Posterior vena cava (tissue), 2 donors: ENCODE data around the gene CD63. TPM values are rescaled to one million over a fixed set of nuclear protein-coding genes. Genes with fewer than 3 reads are reported as not detected.

ENCODE experiments used
- DNase-seq: peaks from one replicate; pipeline ENCODE4 v3.0.0-alpha.2; 2020; ENCODE audit warnings: low spot score
- intact Hi-C, 2 donors: fragments of 100-400 bp; cut with DNase I; formaldehyde crosslinking; loops; one replicate each; pipeline versions ENCODE4 v1.14.1 to v1.14.2; 2022 to 2023
- total RNA-seq, 2 donors: library from RNA; stranded (reverse); fragmentation: NEBNext Ultra II Directional; extraction: Animal tissue kit (Norgen Biotek cat#: 25700); gene quantifications; one replicate each; pipeline ENCODE4 v1.2.1, GENCODE V29; 2021
- donor health status: DM: yes; HTN: yes; CAD: no.
- donor health status: DM: yes; HTN: yes; CAD: no.

CD63 gene
- total RNA-seq, 2 donors from 2014 or later: 1,385 to 1,570 TPM

DNA sequence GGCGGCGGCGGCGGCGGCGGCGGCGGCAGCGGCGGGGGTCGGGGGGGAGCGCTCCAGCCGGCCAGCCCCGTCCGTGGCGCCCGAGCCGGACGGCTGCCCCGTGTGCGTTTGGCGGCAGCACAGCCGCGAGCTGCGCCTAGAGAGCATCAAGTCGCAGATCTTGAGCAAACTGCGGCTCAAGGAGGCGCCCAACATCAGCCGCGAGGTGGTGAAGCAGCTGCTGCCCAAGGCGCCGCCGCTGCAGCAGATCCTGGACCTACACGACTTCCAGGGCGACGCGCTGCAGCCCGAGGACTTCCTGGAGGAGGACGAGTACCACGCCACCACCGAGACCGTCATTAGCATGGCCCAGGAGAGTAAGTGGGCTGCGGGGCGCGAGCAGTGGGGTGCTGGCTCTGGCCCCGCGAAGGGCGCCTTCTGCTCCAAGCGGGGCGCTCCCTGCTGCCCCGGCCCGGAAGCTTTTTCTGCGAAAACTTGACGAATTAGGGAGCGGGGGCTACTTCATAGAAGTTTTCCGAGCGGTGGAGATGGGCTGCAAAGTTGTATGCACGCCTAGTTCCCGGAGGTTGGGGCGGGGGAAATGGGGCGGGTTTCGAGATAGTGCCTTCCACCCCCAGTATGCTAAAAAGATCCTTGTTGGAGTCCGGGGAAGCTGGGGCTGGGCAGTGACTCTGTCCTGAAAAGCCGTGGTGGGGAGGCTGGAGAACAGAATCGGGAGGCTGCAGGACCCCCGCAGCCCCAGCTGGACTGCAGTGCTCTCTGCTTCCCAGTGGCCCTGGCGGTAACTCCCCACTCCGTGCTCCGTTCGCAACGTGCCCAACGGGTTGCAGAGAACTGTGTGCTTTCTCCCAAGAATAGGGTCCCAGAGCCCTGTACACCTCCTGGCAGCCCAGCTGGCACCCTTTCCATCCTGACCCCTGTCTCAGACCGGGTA, 14.9 kb upstream of the CD63 start:
- intact Hi-C loops: loop anchor here (5.0 kb wide), 2 partner anchors 189 to 194 kb away; partner anchors contain the start of gene DGKA (in 1 of the 2)
- peak; percentile 87 for DNase-seq

- intact Hi-C loops: loop anchor here (5.0 kb wide), 2 partner anchors 189 to 194 kb away; partner anchors contain the start of gene DGKA (in 1 of the 2)
- DNase-seq: peak; percentile 92
Measured at GRCh38 chr12:55742719-55743405, 14.1 kb upstream of the CD63 start, which contains the start of gene GDF11. TSS of gene GDF11 (plus strand) at chr12:55743122. CDS start at chr12:55743317, 195 bp downstream.

DNA sequence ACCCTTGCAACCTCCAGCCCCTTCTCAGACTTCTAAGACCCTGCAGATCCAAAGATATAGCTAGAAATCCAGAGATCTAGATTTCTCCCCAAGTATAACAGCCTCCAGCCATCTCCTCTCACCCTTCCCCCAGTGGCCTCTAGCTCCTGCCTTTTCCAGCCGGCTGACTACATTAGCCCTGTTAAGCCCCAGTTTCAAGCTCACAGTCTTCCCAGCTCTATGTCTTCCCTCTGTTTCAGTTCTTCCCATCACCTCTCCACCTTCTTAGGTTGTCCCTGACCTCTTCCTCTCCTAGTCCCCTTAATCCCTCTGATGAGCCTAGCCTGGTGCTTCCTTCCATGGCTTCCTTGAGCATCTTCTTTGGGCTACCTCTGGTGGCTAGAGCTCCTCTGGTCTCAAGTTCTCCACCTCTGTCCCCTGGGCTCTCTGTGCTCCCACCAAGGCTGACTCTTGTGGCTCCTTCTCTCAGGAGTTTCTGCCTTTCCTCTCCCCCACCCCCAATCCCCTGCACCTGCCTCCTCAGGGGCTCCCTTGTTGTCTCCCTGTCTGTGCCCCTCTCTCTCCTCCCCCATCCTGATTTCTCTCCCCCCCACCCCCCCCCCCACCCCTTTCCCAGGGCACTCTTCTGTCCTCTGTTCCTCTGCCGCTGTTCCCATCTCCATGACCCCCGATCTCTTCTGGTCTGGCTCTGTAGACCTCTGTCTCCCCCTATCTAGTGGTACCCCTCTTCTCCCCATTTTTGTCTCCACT, 13.3 kb upstream of the CD63 start:
- intact Hi-C loops: loop anchor here (5.0 kb wide), 2 partner anchors 190 to 195 kb away; partner anchors contain the start of gene DGKA (in 1 of the 2)
- DNase-seq: no peak

DNA sequence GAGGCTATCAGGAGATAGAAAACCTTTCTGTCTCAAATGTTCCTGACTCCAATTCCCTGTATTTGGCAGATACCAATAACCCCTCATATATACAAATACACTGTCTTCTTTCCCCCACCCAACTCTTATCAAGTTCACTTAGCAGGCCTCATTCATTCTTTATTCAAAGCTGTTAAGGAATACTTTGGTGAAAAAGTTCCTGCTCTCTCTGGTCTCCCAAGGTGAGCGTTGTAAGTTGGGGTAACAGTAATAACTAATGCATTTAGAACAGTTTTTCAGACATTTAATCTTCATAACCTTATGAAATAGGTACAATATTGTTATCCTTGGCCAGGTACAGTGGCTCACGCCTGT, 10.2 kb upstream of the CD63 start:
- no peak for DNase-seq
- intact Hi-C loops: no loop called here

- intact Hi-C loops: no loop called here
- peak; percentile 93 for DNase-seq
Measured at GRCh38 chr12:55738123-55739024, 9.6 kb upstream of the CD63 start.

DNA sequence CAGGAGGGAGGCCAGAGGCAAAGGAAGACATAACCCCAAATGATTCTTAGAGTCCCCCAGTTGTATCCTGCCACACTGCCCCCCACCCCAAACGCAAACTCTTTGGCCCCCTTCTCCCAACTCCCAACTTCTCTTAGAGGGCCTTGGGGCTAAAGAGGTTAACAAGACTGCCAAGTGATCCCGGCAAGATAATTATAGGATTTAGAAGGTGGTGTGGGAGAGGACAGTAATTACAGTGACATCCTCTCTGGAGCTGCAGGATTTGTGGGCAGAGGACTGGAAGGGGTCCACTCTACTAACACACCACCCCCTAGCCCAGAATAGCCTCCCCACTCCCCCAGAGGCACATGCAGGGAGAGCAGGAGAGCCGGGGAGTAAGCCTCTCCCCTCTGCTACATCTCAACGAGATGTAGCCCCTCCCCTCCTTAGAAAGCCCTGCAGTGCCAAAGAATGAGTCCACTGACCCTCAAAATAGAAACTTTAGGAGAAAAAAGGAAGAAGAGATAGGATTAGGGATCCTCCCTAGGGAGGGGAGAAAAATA, 8.8 kb upstream of the CD63 start:
- intact Hi-C loops: no loop called here
- DNase-seq: no peak

DNA sequence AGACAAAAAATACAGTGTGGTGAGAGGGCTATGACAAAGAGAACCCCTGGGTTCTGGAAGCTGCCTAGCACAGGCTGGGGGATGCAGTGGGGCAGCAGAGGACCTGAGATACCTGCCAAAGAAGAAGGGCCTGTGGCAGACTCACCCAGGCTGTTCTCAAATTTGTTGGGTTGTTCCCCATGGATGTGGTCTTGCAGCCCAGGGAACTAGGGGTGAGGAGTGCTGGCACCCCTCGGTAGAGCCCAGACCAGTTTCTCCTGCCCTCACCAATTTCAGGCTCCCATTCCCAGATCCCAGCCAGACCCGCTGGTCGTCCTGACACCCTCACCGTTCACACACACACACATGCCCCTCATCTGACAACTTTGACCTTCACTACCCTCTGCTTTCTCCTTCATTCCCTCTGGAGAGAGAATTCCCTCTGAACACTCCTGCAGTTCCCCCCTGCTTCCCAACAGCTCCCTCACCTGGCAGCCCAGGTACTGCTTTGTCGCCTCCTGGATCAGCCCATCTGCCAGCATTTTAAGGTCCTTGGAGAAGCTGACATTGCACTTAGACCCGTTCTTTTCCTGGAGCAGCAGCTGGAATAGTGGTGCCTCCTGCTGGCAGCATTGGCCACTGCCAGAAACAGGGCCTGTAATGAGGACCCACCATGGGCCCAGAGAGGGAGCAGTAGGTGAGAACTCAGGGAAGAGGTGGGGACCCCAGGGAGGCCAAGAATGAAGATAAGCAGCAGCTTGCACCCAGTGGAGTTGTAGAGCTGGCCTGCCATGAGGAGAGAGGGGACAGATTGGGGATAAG, 8.2 kb upstream of the CD63 start:
- peak; percentile 64 for DNase-seq
- intact Hi-C loops: no loop called here

DNA sequence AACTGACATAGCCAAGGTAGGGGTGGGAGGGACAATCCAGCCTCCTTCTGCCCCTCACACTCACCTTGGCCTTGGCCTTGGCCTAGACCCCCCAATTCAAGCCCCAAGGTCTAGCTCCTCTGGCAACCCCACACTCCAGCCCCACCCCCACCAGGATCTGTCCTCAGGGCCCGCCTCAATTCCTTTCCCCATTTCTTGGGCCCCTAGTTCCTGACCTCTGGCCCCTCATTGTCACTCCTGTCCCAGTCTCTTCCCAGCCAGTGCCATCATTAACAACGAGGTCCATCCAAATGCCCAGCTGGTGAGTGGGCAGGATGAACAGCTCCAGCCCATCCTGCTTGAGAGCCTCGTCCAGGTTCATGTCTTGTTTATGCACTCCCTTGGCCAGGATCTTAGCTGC, 7.3 kb upstream of the CD63 start:
- intact Hi-C loops: no loop called here

DNA sequence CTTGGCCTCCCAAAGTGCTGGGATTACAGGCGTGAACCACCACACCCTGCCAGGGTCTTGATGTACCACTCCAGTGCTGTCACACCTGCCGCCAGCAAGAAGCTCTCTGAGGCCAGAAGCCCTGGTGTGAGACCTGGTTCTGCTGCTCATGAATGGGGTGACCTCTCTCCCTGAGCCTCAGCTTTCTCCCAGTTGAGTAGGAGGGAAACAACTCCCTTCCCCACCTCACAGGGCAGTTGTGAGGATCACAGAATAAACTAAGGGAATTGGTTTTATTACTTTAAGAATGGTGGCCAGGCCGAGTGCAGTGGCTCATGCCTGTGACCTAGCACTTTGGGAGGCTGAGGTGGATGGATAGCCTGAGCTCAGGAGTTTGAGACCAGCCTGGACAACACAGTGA, 5.8 kb upstream of the CD63 start:
- peak; percentile 47 for DNase-seq
- intact Hi-C loops: no loop called here

More for the DNA sequence above, 7.3 kb upstream of the CD63 start:
- peak; percentile 73 for DNase-seq

DNA sequence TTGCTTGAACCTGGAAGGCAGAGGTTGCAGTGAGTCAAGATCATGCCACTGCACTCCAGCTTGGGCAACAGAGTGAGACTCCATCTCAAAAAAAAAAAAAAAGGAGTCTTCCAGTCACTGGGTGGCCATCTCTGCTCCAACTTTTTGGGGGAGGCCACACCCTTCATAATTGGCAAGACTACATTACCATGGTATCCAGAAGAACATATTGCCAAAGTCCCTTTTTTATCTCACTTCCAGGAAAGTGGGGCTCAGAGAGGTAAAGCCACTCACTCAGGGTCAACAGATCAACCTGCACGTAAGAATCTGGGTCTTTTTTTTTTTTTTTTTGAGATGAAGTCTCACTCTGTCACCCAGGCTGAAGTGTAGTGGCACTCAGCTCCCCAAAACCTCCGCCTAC, 5.0 kb upstream of the CD63 start:
- DNase-seq: no peak
- intact Hi-C loops: no loop called here

DNA sequence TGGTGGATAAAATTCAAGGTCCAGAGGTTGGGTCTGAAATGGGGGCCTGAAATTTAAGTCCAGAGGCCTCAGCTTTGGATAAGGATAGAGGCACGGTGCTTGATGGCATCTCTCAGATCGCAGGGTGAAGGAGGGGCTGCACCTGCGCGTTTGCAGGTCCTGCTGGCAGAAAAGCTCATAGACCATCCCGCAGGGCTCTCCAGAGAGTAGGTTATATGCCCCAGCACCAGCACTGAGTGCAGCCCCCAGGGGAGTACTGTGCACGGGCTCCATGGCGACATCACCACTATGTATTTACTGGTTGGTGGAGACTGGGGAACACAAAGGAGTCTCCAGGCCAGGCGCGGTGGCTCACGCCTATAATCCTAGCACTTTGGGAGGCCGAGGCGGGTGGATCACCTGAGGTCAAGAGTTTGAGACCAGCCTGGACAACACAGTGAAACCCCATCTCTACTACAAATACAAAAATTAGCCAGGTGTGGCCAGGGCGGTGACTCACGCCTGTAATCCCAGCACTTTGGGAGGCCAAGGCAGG, 4.3 kb upstream of the CD63 start:
- DNase-seq: peak; percentile 57
- intact Hi-C loops: no loop called here

GRCh38 chr12:55732288-55732687, 3.5 kb upstream of the CD63 start:
- intact Hi-C loops: no loop called here
- DNase-seq: peak; percentile 67

GRCh38 chr12:55729819-55730818, 1.3 kb upstream of the CD63 start:
- intact Hi-C loops: loop anchor here in 1 of 2 donors (5.0 kb wide), 1 partner anchor 48 kb away; a partner anchor contains a TSS

DNA sequence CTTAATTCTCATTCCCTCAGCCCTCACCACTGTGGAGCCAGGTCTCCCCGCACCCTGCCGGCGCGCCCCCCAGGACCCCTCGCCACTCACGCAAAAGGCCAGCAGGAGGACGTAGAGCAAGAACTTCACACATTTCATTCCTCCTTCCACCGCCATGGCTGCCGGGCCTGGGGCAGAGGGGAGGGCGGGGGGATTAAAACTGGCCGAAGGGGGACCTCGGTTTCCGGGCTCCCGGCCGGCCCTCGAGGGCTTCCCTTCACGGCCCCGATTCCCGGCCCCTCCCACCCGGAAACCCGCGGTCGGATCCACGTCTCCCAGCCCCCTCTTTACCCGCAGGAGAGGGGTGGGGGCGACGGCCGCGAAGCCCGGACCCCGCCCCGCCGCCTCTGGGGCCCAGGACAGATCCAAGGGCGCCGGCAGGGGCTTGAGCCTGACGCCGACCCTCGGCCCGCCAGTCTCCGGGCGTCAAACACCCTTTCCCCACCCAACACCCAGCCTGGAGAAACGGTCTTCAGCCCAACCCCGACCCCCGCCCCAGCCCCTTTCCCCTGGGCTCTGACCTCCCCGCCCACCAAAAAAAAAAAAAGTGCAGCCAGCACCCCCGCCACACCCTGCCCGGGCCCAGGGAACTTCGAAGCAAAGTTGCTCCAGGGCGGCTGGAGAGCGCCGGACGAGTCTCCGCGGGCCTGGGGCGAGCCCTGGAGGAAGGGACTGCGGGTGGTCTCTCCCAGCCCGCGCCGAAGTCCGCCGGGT, 447 bp downstream of the CD63 start:
- intact Hi-C loops: loop anchor here in 1 of 2 donors (5.0 kb wide), 1 partner anchor 46 kb away; a partner anchor contains a TSS
- peak; percentile 94 for DNase-seq

More at GRCh38 chr12:55729819-55730818, 1.3 kb upstream of the CD63 start:
- DNase-seq: peak; percentile 88

- DNase-seq: peak; percentile 89
- intact Hi-C loops: loop anchor here in 1 of 2 donors (5.0 kb wide), 1 partner anchor 45 kb away; a partner anchor contains a TSS
Measured at GRCh38 chr12:55727643-55728185, 1.1 kb downstream of the CD63 start.
